HG03342 (cell line): ENCODE measurements around the gene TOP2A.
"Not testable (repeated sequence)": the region's sequence is repeated elsewhere in the genome, so short reads cannot be mapped to it uniquely, and the experiment has no call there.

Experiments used
- ATAC-seq: cut with Tn5 transposase; IDR thresholded peaks from one replicate; pipeline ENCODE4 v1.9.1; 2021; ENCODE audit warnings: mild to moderate bottlenecking, moderate library complexity; ENCODE audit not compliant: unreplicated experiment

Gene TOP2A

DNA sequence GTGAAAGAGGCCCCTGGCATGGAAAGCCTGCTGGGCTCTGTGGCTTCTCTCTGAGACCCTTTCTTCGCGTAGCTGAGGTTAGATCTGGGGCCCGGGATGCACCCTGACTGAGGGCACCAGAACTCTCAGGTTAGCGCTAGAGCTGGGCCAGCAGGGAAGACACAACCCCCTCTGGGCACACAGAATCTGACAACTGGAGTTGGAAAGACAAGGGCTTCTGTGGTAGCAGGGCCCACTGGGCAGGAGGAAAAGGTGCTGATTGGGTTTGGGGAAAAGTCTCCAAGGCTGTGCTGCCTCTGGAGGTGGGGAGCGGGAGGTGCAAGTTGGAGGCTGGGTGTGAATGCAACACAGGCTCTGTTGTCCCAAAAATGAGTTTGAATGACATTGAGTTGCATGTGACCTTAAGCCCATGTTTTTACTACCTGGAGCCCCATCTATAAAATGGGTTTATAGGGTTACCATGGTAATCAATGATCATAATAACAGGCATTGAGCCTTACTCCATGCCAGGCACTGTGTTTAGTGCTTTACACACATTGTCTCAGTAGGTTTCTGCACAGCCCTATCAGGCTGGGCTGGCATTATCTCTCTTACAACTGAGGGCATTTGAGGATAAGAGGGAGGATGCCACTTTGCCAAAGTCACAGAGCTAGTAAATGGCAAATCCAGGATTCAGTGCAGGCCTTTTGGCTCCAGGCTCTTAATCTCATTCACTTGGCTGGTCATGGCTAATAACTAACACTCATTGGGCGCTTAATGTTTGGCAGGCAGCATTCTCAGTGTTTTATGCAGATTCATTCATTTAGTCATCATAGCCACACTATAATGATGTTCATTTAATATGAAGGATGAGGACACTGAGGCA lies 16.1 kb upstream of the TOP2A start:
- no peak for ATAC-seq

DNA sequence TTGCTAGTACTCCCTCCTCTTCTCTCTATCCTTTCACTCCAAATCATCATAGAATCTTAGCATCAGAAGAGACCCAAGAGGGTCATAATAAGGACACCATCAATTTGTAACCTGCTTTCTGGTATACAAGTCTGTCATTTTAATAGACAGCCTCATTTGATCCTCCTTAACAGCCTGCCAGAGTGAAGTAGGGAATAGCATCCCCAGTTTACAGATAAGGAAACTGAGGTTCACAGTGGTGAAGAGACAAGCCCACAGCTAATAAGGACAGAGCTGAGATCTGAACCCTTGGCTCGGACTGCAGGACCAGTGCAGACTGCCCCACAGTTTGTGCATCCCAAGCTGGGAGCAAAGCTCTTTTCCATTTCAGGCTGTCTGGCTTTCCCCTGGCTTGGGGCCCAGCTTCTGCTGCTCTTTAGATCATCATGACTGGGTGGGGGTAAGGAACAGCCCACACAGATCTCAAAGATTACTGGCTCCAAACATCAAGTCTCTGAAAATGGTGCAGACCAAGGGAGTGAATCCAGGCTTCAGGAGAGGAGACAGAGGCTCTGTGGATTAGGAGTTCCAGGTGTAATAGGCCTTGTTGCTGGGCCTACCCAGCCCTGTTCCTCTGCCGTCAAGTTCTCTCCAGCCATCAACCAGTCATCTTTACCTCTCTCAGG lies 15.3 kb upstream of the TOP2A start:
- ATAC-seq = no peak

- no peak for ATAC-seq
These were observed 13.5 kb upstream of the TOP2A start for GRCh38 chr17:40431231-40431602.

GRCh38 chr17:40430272-40431230 lies 12.9 kb upstream of the TOP2A start:
- no peak for ATAC-seq

DNA sequence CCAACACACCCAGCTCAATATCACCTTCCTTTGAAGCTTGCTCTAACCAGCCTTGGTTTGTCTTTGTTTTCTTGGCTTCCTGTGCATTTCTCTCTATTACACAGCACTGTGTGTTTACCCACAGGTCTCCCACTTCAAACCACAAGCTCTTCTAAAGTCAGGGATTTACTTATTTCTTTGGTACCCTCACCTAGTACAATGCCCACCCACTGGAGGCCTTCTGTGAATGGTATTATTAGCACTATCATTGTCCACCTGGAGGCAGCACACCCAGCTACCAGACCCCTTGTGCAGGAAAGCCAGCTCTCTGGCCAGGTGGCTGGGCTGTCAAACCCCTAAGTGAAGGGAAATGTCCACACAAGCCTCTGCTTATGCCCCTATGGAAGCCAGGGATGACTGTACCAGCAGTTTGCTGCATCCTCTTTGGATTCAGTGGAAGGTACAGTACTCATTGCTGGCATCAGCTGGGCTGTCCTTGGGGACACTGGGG lies 9.4 kb upstream of the TOP2A start:
- no peak for ATAC-seq

DNA sequence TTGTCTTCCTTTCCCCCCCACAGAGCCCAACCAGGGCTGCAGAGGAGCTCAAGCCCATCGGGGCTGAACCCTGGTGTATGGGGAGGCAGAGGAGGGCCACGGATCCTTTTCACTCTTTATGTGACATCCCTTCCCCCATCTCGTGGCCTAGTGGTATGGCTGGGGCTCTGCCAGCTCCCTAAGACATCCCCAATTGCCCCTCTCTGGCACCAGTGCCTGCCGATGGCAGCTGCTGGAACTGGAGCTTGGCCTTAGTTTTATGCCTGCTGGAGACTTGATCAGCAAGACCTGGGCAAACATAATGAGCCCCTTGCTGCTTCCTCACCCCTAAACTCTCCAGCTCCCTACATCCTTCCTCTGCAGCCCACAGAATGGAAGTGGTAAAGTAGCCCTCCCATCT lies 8.0 kb upstream of the TOP2A start:
- no peak for ATAC-seq

DNA sequence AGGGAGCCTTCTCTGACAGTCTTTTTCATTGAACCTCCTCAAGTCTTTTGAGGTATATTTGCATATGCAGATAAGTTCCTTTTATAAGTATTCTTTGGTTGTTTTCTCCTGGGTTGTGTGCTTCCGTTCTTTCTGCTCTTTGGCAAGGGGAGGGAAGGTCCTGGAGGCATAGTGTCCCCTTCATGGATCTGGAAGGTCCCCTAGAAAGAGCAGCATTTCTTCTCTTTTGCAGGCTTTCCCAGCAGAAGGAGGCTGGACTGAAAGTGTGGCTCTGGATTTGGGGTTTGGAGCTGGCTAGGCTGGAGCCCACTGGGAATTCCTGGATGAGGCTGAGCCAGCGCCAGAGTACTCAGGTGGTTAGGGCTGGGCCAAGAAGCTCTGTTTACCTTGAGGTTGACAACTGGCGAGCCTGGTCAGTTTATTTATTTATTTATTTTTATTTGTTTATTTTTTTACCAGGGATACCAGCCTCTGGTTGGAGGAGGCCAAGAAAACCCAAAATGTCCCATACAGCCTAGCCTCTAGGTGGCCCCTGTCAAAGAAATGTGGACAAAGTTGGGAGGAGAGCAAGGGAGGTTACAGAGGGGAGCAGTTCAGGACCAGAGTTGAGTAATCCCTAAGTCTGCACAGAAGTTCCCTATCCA lies 5.4 kb upstream of the TOP2A start:
- no peak for ATAC-seq

- no peak for ATAC-seq
These were observed 2.0 kb upstream of the TOP2A start for GRCh38 chr17:40419559-40420331.

DNA sequence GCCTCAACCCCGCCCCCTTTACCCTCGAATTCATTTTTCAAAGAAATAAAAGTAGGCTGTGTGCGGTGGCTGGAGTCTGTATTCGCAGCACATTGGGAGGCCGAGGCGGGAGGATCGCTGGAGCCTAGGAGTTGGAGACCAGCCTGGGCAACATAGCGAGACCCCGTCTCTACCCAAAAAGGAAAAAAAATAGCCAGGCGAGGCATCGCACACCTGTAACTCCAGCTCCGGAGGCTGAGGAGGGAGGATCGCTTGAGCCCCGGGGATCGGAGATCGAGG lies 671 bp upstream of the TOP2A start:
- ATAC-seq = no peak

DNA sequence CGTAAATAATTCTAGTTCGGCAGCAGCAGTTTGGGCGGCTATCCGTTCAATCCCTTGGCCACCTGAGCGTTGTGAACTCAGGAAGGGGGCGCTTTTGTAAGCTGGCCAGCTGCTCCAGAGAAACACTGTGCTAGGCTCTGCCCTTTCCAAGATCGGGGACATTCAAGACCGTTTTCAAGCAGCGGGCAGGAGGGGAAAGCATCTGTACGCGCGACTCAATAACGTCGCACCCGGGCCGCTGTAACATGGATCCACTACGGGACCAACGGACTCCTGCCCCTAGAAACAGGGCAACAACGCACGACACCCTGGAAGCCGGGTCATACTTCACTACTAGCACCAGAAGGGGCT lies 463 bp downstream of the TOP2A start:
- ATAC-seq = peak; percentile 11

DNA sequence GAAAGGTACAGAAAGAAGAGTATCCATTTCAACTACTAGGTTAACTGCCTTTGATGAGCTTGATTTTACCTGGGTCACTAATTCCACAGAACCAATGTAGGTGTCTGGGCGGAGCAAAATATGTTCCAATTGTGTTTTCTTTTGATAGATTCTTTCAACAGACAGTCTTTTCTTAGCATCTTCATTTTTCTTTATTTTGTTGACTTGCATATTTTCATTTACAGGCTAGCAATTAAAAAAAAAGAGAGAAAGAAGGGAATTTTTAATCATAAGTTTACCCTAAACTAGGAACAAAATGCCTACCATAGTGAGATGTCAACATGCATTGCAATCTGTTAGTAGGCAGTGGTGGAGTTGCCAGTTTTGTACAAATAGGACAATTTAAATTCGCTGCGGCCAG lies 1.0 kb downstream of the TOP2A start:
- ATAC-seq = no peak

GRCh38 chr17:40415390-40415789 lies 2.3 kb downstream of the TOP2A start:
- no peak for ATAC-seq

GRCh38 chr17:40414312-40414711 lies 3.4 kb downstream of the TOP2A start:
- not testable (repeated sequence) for ATAC-seq

- no peak for ATAC-seq
These were observed 4.8 kb downstream of the TOP2A start for GRCh38 chr17:40412880-40413279.

DNA sequence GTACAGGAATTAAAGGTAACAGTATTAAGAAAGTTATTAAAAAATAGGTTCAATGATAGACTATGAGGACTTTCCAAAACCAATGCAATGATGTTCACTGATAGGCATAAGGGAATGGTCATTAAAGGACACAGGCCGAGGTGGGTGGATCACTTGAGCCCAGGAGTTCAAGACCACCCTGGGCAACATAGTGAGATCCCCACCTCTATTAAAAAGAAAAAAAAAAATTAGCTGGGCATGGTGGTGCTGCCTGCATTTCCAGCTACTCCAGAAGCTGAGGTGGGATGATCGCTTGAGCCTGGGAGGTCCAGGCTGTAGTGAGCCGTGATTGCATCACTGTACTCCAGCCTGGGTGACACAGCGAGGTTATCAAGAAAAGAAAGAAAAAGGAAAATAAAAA lies 5.9 kb downstream of the TOP2A start:
- ATAC-seq = no peak

DNA sequence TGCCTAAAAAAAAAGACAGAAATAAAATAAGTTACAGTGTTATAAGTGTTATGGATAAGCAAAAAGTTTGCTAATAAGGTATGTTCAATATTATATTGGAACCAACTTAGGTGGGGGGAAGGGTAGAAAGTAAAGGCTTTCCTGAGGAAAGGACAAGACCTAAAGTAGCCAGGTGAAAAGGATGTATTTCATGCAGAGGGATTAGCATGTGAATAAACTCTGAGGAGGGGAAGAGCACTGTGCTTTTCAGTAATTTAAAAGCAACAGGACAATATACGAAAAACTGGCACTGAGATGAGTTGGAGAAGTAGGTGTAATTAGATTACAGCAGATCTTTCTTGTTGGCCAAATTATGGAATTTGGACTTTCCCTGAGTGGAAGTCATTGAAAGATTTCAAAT lies 7.6 kb downstream of the TOP2A start:
- no peak for ATAC-seq

DNA sequence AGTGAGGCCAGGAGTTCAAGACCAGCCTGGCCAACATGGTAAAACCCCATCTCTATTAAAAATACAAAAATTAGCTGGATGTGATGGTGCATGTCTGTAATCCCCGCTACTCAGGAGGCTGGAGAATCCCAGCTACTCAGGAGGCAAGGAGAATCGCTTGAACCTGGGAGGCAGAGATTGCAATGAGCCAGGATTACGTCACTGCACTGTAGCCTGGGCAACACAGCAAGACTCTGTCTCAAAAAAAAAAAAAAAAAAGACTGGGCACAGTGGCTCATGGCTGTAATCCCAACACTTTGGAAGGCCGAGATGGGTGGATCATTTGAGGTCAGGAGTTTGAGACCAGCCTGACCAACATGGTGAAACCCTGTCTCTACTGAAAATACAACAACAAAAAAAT lies 8.2 kb downstream of the TOP2A start:
- not testable (repeated sequence) for ATAC-seq

DNA sequence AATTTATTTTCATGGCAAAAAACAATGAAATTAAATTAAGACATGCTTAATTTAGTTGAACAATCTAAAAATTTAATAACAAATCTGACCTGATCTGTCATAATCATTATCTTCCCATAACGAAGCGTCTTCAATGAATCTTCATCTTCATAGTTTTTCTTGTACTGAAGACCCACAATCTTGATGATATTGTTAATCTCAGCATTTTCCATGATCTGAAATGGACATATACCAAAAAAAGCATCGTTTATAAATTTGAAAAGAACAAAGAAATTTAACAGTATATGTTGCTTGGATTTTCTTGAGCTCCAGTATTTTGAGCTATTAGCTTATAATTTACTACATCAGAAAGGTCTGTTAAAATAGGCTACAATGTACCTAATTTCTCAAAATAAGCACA lies 10.2 kb downstream of the TOP2A start:
- no peak for ATAC-seq

- ATAC-seq = no peak
These were observed 13.7 kb downstream of the TOP2A start for GRCh38 chr17:40404003-40404402.

- ATAC-seq = no peak
These were observed 15.0 kb downstream of the TOP2A start for GRCh38 chr17:40402668-40403067.
